ACHN (cell line): Measurements from ENCODE around the gene ANKMY2.

Source experiments
- DNase-seq: peaks from one replicate; pipeline ENCODE4 v3.0.0-alpha.2; 2015
- in situ Hi-C: cut with HindIII; loops from 2 replicates; pipeline ENCODE4 v1.10.0; 2017; ENCODE audit warnings: low sequenced_read_pairs, low pct_ligation_motif_present, low pct_unique_long_range_greater_than_20kb

ANKMY2 gene

GRCh38 chr7:16559497-16560179, 85.9 kb downstream of the ANKMY2 start:
- in situ Hi-C loops = no loop called here
- no peak for DNase-seq

- in situ Hi-C loops = no loop called here
These were observed 86.7 kb downstream of the ANKMY2 start for GRCh38 chr7:16558761-16559302.

GRCh38 chr7:16556359-16556758, 89.2 kb downstream of the ANKMY2 start:
- in situ Hi-C loops = no loop called here
- no peak for DNase-seq

More at GRCh38 chr7:16558761-16559302, 86.7 kb downstream of the ANKMY2 start:
- DNase-seq = no peak

GRCh38 chr7:16554518-16555236, 90.9 kb downstream of the ANKMY2 start:
- DNase-seq = no peak
- in situ Hi-C loops = no loop called here

- in situ Hi-C loops = no loop called here
- no peak for DNase-seq
These were observed 94.9 kb downstream of the ANKMY2 start for GRCh38 chr7:16550671-16551070.
